Measurements from ENCODE around the gene SLC38A10.

SLC38A10 gene

GRCh38 chr17:81256616-81257015, 38.5 kb downstream of the SLC38A10 start:
- DNase-seq (ENCODE audit: low spot score): no peak
- no peak for TF ChIP-seq CTCF (IDR thresholded peaks at IDR 0.05; ENCODE audit: poor library complexity, severe bottlenecking)
- Histone ChIP-seq H3K4me3 (ENCODE audit: severe bottlenecking) (no peak overlapping the region), H3K4me1 (ENCODE audit: insufficient read depth, poor library complexity, severe bottlenecking) (peaks cover 7% of the 10 kb centered on the region), H3K27me3 (ENCODE audit: insufficient read depth, poor library complexity, severe bottlenecking) (no peaks in the 10 kb centered on the region), H3K36me3 (ENCODE audit: low read depth) (peaks cover 24% of the 10 kb centered on the region), H3K27ac (ENCODE audit: poor library complexity, severe bottlenecking) (no peak overlapping the region), H3K9me3 (ENCODE audit: severe bottlenecking) (no peaks in the 10 kb centered on the region)
- no peak for ATAC-seq (ENCODE audit: low read depth)

GRCh38 chr17:81254955-81255717, 40.0 kb downstream of the SLC38A10 start:
- DNase-seq (ENCODE audit: low spot score) (peak; percentile 95), ATAC-seq (ENCODE audit: low read depth) (peak; percentile 93)
- Histone ChIP-seq H3K27ac (ENCODE audit: poor library complexity, severe bottlenecking) (peak overlapping the region; percentile 12), H3K27me3 (ENCODE audit: insufficient read depth, poor library complexity, severe bottlenecking) (no peaks in the 10 kb centered on the region), H3K9me3 (ENCODE audit: severe bottlenecking) (no peaks in the 10 kb centered on the region), H3K36me3 (ENCODE audit: low read depth) (peaks cover 25% of the 10 kb centered on the region), H3K4me3 (ENCODE audit: severe bottlenecking) (no peak overlapping the region), H3K4me1 (ENCODE audit: insufficient read depth, poor library complexity, severe bottlenecking) (peaks cover 7% of the 10 kb centered on the region)
- TF ChIP-seq CTCF (IDR thresholded peaks at IDR 0.05; ENCODE audit: poor library complexity, severe bottlenecking): peak; percentile 85

GRCh38 chr17:81253358-81254131, 41.6 kb downstream of the SLC38A10 start:
- H3K27me3 ChIP-seq (ENCODE audit: insufficient read depth, poor library complexity, severe bottlenecking): no peaks in the 10 kb centered on the region
- DNase-seq (ENCODE audit: low spot score) (no peak), ATAC-seq (ENCODE audit: low read depth) (no peak)
- peaks cover 7% of the 10 kb centered on the region for H3K4me1 ChIP-seq (ENCODE audit: insufficient read depth, poor library complexity, severe bottlenecking)
- H3K36me3 ChIP-seq (ENCODE audit: low read depth): peaks cover 23% of the 10 kb centered on the region
- H3K4me3 ChIP-seq (ENCODE audit: severe bottlenecking): no peak overlapping the region
- TF ChIP-seq CTCF (IDR thresholded peaks at IDR 0.05; ENCODE audit: poor library complexity, severe bottlenecking): peak; percentile 76
- H3K9me3 ChIP-seq (ENCODE audit: severe bottlenecking): no peaks in the 10 kb centered on the region
- H3K27ac ChIP-seq (ENCODE audit: poor library complexity, severe bottlenecking): no peak overlapping the region

- no peak for TF ChIP-seq CTCF (IDR thresholded peaks at IDR 0.05; ENCODE audit: poor library complexity, severe bottlenecking)
- Histone ChIP-seq H3K36me3 (ENCODE audit: low read depth) (peaks cover 23% of the 10 kb centered on the region), H3K4me1 (ENCODE audit: insufficient read depth, poor library complexity, severe bottlenecking) (peaks cover 7% of the 10 kb centered on the region), H3K27me3 (ENCODE audit: insufficient read depth, poor library complexity, severe bottlenecking) (no peaks in the 10 kb centered on the region), H3K9me3 (ENCODE audit: severe bottlenecking) (no peaks in the 10 kb centered on the region), H3K4me3 (ENCODE audit: severe bottlenecking) (no peak overlapping the region), H3K27ac (ENCODE audit: poor library complexity, severe bottlenecking) (no peak overlapping the region)
- no peak for ATAC-seq (ENCODE audit: low read depth)
- DNase-seq (ENCODE audit: low spot score): no peak
Measured at GRCh38 chr17:81252987-81253329, 42.1 kb downstream of the SLC38A10 start.
